Suprapubic skin (tissue), 4 donors: ENCODE measurements around the gene LCN12. TPM values are rescaled to one million over a fixed set of nuclear protein-coding genes. Genes with fewer than 3 reads are reported as not detected.

ENCODE experiments used
- DNase-seq, 2 donors: peaks; one replicate each; pipeline ENCODE4 v3.0.0-alpha.2; 2019; ENCODE audit warnings: low spot score in 2 of 2
- H3K27ac ChIP-seq: fragments of 200-600 bp; sonication (generic); one replicate; pipeline ENCODE4 v1.5.1; 2019
- H3K27me3 ChIP-seq: fragments of 200-600 bp; sonication (generic); one replicate; pipeline ENCODE4 v1.5.1; 2019
- H3K36me3 ChIP-seq: fragments of 200-600 bp; sonication (generic); one replicate; pipeline ENCODE4 v1.5.1; 2019
- H3K4me1 ChIP-seq: fragments of 200-600 bp; sonication (generic); one replicate; pipeline ENCODE4 v1.5.1; 2019
- H3K4me3 ChIP-seq: fragments of 200-600 bp; sonication (generic); one replicate; pipeline ENCODE4 v1.5.1; 2019; ENCODE audit warnings: mild to moderate bottlenecking
- H3K9me3 ChIP-seq: fragments of 200-600 bp; sonication (generic); one replicate; pipeline ENCODE4 v1.5.1; 2019
- CTCF ChIP-seq, 2 donors: fragments of 200-600 bp in 1 of 2; fragments of 450-650 bp in 1 of 2; sonication (generic) in 1 of 2; IDR thresholded peaks; one replicate each; pipeline ENCODE4 v1.5.1; 2016 to 2019; ENCODE audit warnings: antibody characterized with exemption in 2 of 2, mild to moderate bottlenecking in 1 of 2, moderate library complexity in 1 of 2
- EP300 ChIP-seq: sonication (generic); formaldehyde crosslinking; IDR thresholded peaks from one replicate; pipeline ENCODE4 v1.6.1; 2017; ENCODE audit warnings: antibody characterized with exemption
- POLR2A ChIP-seq, 2 donors: fragments of 450-650 bp; IDR thresholded peaks; one replicate each; pipeline ENCODE4 v1.6.1; 2017; ENCODE audit warnings: antibody characterized with exemption in 2 of 2, mild to moderate bottlenecking in 2 of 2, moderate library complexity in 2 of 2
- POLR2AphosphoS5 ChIP-seq, 3 donors: sonication (generic); formaldehyde crosslinking; IDR thresholded peaks; one replicate each; pipeline ENCODE4 v1.6.1; 2017; ENCODE audit warnings: antibody characterized with exemption in 3 of 3
- WGBS: methylation state at CpG from one replicate; pipeline ENCODE4 v1.1.5; 2018; 5-methylcytosine and 5-hydroxymethylcytosine counted together
- total RNA-seq, 4 donors: library from RNA; depleted of rRNA; stranded (reverse); fragments of >200 nt; gene quantifications; one replicate each; pipeline ENCODE4 v1.1.0, GENCODE V29; 2016

LCN12 gene
- total RNA-seq, 4 donors from 2014 or later, result 3.7 TPM; not detected in 3

GRCh38 chr9:136916330-136917184, 35.5 kb upstream of the LCN12 start:
- Histone ChIP-seq H3K27me3 (no peaks in the 10 kb centered on the region), H3K4me3 (no peak overlapping the region), H3K36me3 (peaks cover 62% of the 10 kb centered on the region), H3K27ac (no peak overlapping the region), H3K9me3 (no peaks in the 10 kb centered on the region), H3K4me1 (no peaks in the 10 kb centered on the region)
- 90% methylated on average over 32 of the region's 32 CpGs for WGBS
- TF ChIP-seq CTCF (IDR thresholded peaks at IDR 0.05) (no peak), POLR2A (IDR thresholded peaks at IDR 0.05) (no peak), EP300 (no peak), POLR2AphosphoS5 (IDR thresholded peaks at IDR 0.05) (no peak)
- DNase-seq, result no peak

GRCh38 chr9:136917902-136918301, 34.2 kb upstream of the LCN12 start:
- no peaks in the 10 kb centered on the region for H3K27me3 ChIP-seq
- WGBS, result 90% methylated on average over 11 of the region's 11 CpGs
- no peaks in the 10 kb centered on the region for H3K9me3 ChIP-seq
- H3K4me1 ChIP-seq, result no peaks in the 10 kb centered on the region
- no peak for TF ChIP-seq POLR2AphosphoS5 (IDR thresholded peaks at IDR 0.05)
- no peak for TF ChIP-seq CTCF (IDR thresholded peaks at IDR 0.05)
- no peak for TF ChIP-seq POLR2A (IDR thresholded peaks at IDR 0.05)
- no peak for TF ChIP-seq EP300
- peaks cover 62% of the 10 kb centered on the region for H3K36me3 ChIP-seq
- no peak for DNase-seq
- H3K27ac ChIP-seq, result no peak overlapping the region
- no peak overlapping the region for H3K4me3 ChIP-seq

- Histone ChIP-seq H3K4me3 (no peak overlapping the region), H3K27ac (no peak overlapping the region), H3K36me3 (peaks cover 67% of the 10 kb centered on the region), H3K27me3 (no peaks in the 10 kb centered on the region), H3K4me1 (peaks cover 3% of the 10 kb centered on the region), H3K9me3 (no peaks in the 10 kb centered on the region)
- WGBS, result 95% methylated on average over 15 of the region's 15 CpGs
- TF ChIP-seq EP300 (no peak), CTCF (IDR thresholded peaks at IDR 0.05) (no peak), POLR2A (IDR thresholded peaks at IDR 0.05) (no peak), POLR2AphosphoS5 (IDR thresholded peaks at IDR 0.05) (no peak)
- no peak for DNase-seq
Measured at GRCh38 chr9:136920069-136920468, 32.0 kb upstream of the LCN12 start.

- Histone ChIP-seq H3K27me3 (no peaks in the 10 kb centered on the region), H3K4me1 (peaks cover 7% of the 10 kb centered on the region), H3K4me3 (no peak overlapping the region), H3K27ac (no peak overlapping the region), H3K36me3 (peaks cover 67% of the 10 kb centered on the region), H3K9me3 (no peaks in the 10 kb centered on the region)
- TF ChIP-seq EP300, result no peak
- TF ChIP-seq POLR2A (IDR thresholded peaks at IDR 0.05), result no peak
- no peak for TF ChIP-seq CTCF (IDR thresholded peaks at IDR 0.05)
- TF ChIP-seq POLR2AphosphoS5 (IDR thresholded peaks at IDR 0.05), result no peak
- WGBS, result 92% methylated on average over 13 of the region's 14 CpGs
- DNase-seq, result no peak
Measured at GRCh38 chr9:136920734-136921231, 31.3 kb upstream of the LCN12 start.

GRCh38 chr9:136921307-136921706, 30.8 kb upstream of the LCN12 start:
- Histone ChIP-seq H3K9me3 (no peaks in the 10 kb centered on the region), H3K36me3 (peaks cover 67% of the 10 kb centered on the region), H3K4me1 (peaks cover 7% of the 10 kb centered on the region), H3K27me3 (no peaks in the 10 kb centered on the region), H3K4me3 (no peak overlapping the region), H3K27ac (no peak overlapping the region)
- no peak for DNase-seq
- TF ChIP-seq POLR2A (IDR thresholded peaks at IDR 0.05) (no peak), POLR2AphosphoS5 (IDR thresholded peaks at IDR 0.05) (no peak), EP300 (no peak), CTCF (IDR thresholded peaks at IDR 0.05) (no peak)
- 71% methylated on average over 2 of the region's 11 CpGs for whole genome bisulfite sequencing
